ENCODE data around the gene GRID2.

The GRID2 gene

DNA sequence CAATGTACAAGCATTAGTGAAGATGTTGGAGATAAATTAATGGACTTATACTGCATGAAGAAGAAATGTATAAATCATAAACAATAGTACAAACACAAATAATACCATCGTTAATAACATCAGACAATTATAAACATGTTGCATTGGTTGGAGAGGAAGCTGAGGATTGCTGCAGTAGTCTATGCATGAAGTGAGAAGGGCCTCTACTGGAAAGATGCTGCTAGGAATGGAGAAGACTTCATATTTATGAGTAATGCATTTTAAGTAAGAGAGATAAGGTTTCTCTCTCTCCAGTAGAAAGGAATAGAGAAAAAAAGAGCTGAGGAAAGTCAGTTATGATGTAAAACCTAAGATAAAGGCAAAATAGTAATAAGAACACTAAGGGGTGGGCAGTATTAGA lies 247.8 kb downstream of the GRID2 start:
- H2AK5ac ChIP-seq (ENCODE audit: low read depth, low read length), result no peak overlapping the region
- no CpG with 5 or more reads among the region's 1 CpG for WGBS, 2 donors (ENCODE audit: extremely low coverage in 2 of 2, insufficient read length in 2 of 2, insufficient replicate concordance in 1 of 2)
- no peak overlapping the region for H3K4me3 ChIP-seq (ENCODE audit: low read length in 2 of 2)
- no peak overlapping the region for H3K14ac ChIP-seq (ENCODE audit: low read length)
- no peaks in the 10 kb centered on the region for H3K79me1 ChIP-seq (ENCODE audit: low read depth, low read length)
- H3K4ac ChIP-seq (ENCODE audit: low read length), result no peak overlapping the region
- H3K36me3 ChIP-seq (replicated peaks in 1 of 2; ENCODE audit: control insufficient read depth in 2 of 2, insufficient read depth in 2 of 2, low read length in 2 of 2), result no peaks in the 10 kb centered on the region
- no peak overlapping the region for H2BK12ac ChIP-seq (ENCODE audit: low read length)
- H3K18ac ChIP-seq (ENCODE audit: low read length), result no peak overlapping the region
- DNase-seq (ENCODE audit: low spot score), result no peak
- H3K27me3 ChIP-seq (ENCODE audit: control insufficient read depth in 3 of 3, insufficient read depth in 3 of 3, low read depth in 1 of 3, low read length in 3 of 3), result no peaks in the 10 kb centered on the region
- no peak overlapping the region for H4K91ac ChIP-seq (ENCODE audit: low read depth, low read length, poor library complexity)
- H3K23ac ChIP-seq (ENCODE audit: low read depth, low read length, poor library complexity), result no peak overlapping the region
- no peak overlapping the region for H4K8ac ChIP-seq (ENCODE audit: low read depth, low read length)
- no peaks in the 10 kb centered on the region for H3K4me1 ChIP-seq (ENCODE audit: control insufficient read depth in 2 of 2, insufficient read depth in 1 of 2, low read depth in 1 of 2, low read length in 2 of 2)
- no peak overlapping the region for H3K27ac ChIP-seq (replicated peaks; ENCODE audit: low read length)
- H3K9me3 ChIP-seq (replicated peaks in 1 of 2; ENCODE audit: control insufficient read depth in 2 of 2, insufficient read depth in 1 of 2, low read depth in 1 of 2, low read length in 2 of 2), result no peaks in the 10 kb centered on the region
- H2BK5ac ChIP-seq (ENCODE audit: low read length), result no peak overlapping the region
- H3K4me2 ChIP-seq (ENCODE audit: insufficient read depth, low read length, poor library complexity, severe bottlenecking), result no peak overlapping the region
- no peak overlapping the region for H2BK15ac ChIP-seq (ENCODE audit: low read length)
- H3K9ac ChIP-seq (ENCODE audit: low read depth, low read length, poor library complexity), result no peak overlapping the region
- H2AFZ ChIP-seq (ENCODE audit: low read length), result no peak overlapping the region
- no peak overlapping the region for H2BK120ac ChIP-seq (ENCODE audit: low read depth, low read length)

DNA sequence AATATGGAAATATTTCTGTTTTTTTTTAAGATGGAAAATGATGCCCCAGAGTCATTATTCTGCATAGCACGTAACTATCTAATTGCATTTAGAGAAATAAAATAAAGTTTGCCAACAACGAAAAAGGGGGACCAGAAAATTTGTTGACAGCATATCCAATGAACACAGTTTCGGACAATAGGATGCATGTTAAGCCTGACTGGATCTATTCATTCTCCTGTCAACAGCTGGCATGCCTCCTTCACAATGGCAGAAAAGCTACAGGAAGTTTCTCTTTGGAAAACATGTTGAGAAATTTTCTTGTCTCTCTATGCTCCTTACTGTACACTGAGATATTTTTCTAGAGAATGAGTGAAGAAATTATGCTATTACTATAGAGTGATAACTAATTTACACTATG lies 262.5 kb downstream of the GRID2 start:
- no peak overlapping the region for H3K4me3 ChIP-seq (ENCODE audit: low read length in 2 of 2)
- H2BK5ac ChIP-seq (ENCODE audit: low read length), result no peak overlapping the region
- H3K79me1 ChIP-seq (ENCODE audit: low read depth, low read length), result no peaks in the 10 kb centered on the region
- H3K14ac ChIP-seq (ENCODE audit: low read length), result no peak overlapping the region
- no peaks in the 10 kb centered on the region for H3K27me3 ChIP-seq (ENCODE audit: control insufficient read depth in 3 of 3, insufficient read depth in 3 of 3, low read depth in 1 of 3, low read length in 3 of 3)
- H4K8ac ChIP-seq (ENCODE audit: low read depth, low read length), result no peak overlapping the region
- no peak overlapping the region for H2BK120ac ChIP-seq (ENCODE audit: low read depth, low read length)
- H4K91ac ChIP-seq (ENCODE audit: low read depth, low read length, poor library complexity), result no peak overlapping the region
- H3K36me3 ChIP-seq (replicated peaks in 1 of 2; ENCODE audit: control insufficient read depth in 2 of 2, insufficient read depth in 2 of 2, low read length in 2 of 2), result no peaks in the 10 kb centered on the region
- no peak overlapping the region for H3K23ac ChIP-seq (ENCODE audit: low read depth, low read length, poor library complexity)
- H3K18ac ChIP-seq (ENCODE audit: low read length), result no peak overlapping the region
- H2BK15ac ChIP-seq (ENCODE audit: low read length), result no peak overlapping the region
- no peak overlapping the region for H2BK12ac ChIP-seq (ENCODE audit: low read length)
- H3K4me1 ChIP-seq (ENCODE audit: control insufficient read depth in 2 of 2, insufficient read depth in 1 of 2, low read depth in 1 of 2, low read length in 2 of 2), result peaks cover 0 to 6% of the 10 kb centered on the region in 2 donors
- WGBS, 2 donors (ENCODE audit: extremely low coverage in 2 of 2, insufficient read length in 2 of 2, insufficient replicate concordance in 1 of 2), result no CpG with 5 or more reads among the region's 3 CpGs
- H3K4ac ChIP-seq (ENCODE audit: low read length), result no peak overlapping the region
- peaks cover 0 to 3% of the 10 kb centered on the region in 2 donors for H3K9me3 ChIP-seq (replicated peaks in 1 of 2; ENCODE audit: control insufficient read depth in 2 of 2, insufficient read depth in 1 of 2, low read depth in 1 of 2, low read length in 2 of 2)
- H2AFZ ChIP-seq (ENCODE audit: low read length), result no peak overlapping the region
- no peak for DNase-seq (ENCODE audit: low spot score)
- H2AK5ac ChIP-seq (ENCODE audit: low read depth, low read length), result no peak overlapping the region
- H3K27ac ChIP-seq (replicated peaks; ENCODE audit: low read length), result no peak overlapping the region
- H3K9ac ChIP-seq (ENCODE audit: low read depth, low read length, poor library complexity), result no peak overlapping the region
- H3K4me2 ChIP-seq (ENCODE audit: insufficient read depth, low read length, poor library complexity, severe bottlenecking), result no peak overlapping the region

DNA sequence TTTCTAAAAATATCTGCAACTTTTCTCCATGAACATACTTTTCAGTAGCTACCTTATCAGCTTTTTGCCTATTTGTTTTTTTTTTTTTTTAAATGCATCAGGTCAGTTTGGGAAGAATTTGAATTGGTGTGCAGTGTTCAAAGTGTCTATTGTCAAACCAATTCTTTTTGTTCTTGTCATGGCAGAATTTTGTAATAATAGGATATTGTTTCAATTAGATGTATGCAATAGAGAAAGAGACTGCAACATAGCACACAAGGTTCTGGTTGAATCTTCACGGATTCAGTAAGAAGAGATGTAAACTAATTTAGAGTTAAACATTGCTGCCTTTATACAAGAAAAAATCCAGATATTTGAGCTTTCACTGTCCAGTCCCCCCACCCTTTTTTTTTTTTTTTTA lies 277.1 kb downstream of the GRID2 start:
- Histone ChIP-seq H4K8ac (ENCODE audit: low read depth, low read length) (no peak overlapping the region), H3K27ac (replicated peaks; ENCODE audit: low read length) (no peak overlapping the region), H3K4me3 (ENCODE audit: low read length in 2 of 2) (no peak overlapping the region), H3K4ac (ENCODE audit: low read length) (no peak overlapping the region), H2BK5ac (ENCODE audit: low read length) (no peak overlapping the region), H2AFZ (ENCODE audit: low read length) (no peak overlapping the region), H3K4me2 (ENCODE audit: insufficient read depth, low read length, poor library complexity, severe bottlenecking) (no peak overlapping the region), H2BK12ac (ENCODE audit: low read length) (no peak overlapping the region), H2BK120ac (ENCODE audit: low read depth, low read length) (no peak overlapping the region), H3K14ac (ENCODE audit: low read length) (no peak overlapping the region), H3K36me3 (replicated peaks in 1 of 2; ENCODE audit: control insufficient read depth in 2 of 2, insufficient read depth in 2 of 2, low read length in 2 of 2) (no peaks in the 10 kb centered on the region), H3K18ac (ENCODE audit: low read length) (no peak overlapping the region), H3K4me1 (ENCODE audit: control insufficient read depth in 2 of 2, insufficient read depth in 1 of 2, low read depth in 1 of 2, low read length in 2 of 2) (no peaks in the 10 kb centered on the region), H3K27me3 (ENCODE audit: control insufficient read depth in 3 of 3, insufficient read depth in 3 of 3, low read depth in 1 of 3, low read length in 3 of 3) (no peaks in the 10 kb centered on the region), H3K23ac (ENCODE audit: low read depth, low read length, poor library complexity) (no peak overlapping the region), H3K9ac (ENCODE audit: low read depth, low read length, poor library complexity) (no peak overlapping the region), H3K9me3 (replicated peaks in 1 of 2; ENCODE audit: control insufficient read depth in 2 of 2, insufficient read depth in 1 of 2, low read depth in 1 of 2, low read length in 2 of 2) (no peaks in the 10 kb centered on the region), H4K91ac (ENCODE audit: low read depth, low read length, poor library complexity) (no peak overlapping the region), H2AK5ac (ENCODE audit: low read depth, low read length) (no peak overlapping the region), H3K79me1 (ENCODE audit: low read depth, low read length) (peaks cover 2% of the 10 kb centered on the region), H2BK15ac (ENCODE audit: low read length) (no peak overlapping the region)
- no peak for DNase-seq (ENCODE audit: low spot score)
- no CpG with 5 or more reads among the region's 1 CpG for WGBS, 2 donors (ENCODE audit: extremely low coverage in 2 of 2, insufficient read length in 2 of 2, insufficient replicate concordance in 1 of 2)

DNA sequence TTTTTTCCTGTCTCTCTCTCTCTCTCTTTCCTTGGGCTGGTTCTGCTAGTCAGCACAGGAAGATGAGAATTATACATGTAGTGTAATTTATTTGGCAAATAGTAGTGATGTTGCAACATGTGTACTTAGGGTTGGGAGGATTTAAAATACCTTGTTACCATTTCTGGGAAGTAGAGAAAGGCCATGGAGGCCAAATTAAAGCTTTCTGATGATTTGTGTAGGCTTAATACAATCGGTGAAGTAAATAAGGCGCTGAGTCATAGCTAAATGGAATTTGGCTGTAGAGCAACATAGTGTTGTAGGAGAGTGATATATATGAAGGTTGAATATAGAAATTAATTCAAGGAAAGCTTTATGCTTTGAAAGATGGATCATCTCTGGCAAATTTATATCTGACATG lies 295.3 kb downstream of the GRID2 start:
- no peak overlapping the region for H3K23ac ChIP-seq (ENCODE audit: low read depth, low read length, poor library complexity)

More for the DNA sequence above, 295.3 kb downstream of the GRID2 start:
- Histone ChIP-seq H3K4me1 (ENCODE audit: control insufficient read depth in 2 of 2, insufficient read depth in 1 of 2, low read depth in 1 of 2, low read length in 2 of 2) (peaks cover 0 to 5% of the 10 kb centered on the region in 2 donors), H3K27ac (replicated peaks; ENCODE audit: low read length) (no peak overlapping the region), H3K4me3 (ENCODE audit: low read length in 2 of 2) (no peak overlapping the region), H3K9me3 (replicated peaks in 1 of 2; ENCODE audit: control insufficient read depth in 2 of 2, insufficient read depth in 1 of 2, low read depth in 1 of 2, low read length in 2 of 2) (no peaks in the 10 kb centered on the region), H4K8ac (ENCODE audit: low read depth, low read length) (no peak overlapping the region), H3K9ac (ENCODE audit: low read depth, low read length, poor library complexity) (no peak overlapping the region), H3K79me1 (ENCODE audit: low read depth, low read length) (no peaks in the 10 kb centered on the region), H4K91ac (ENCODE audit: low read depth, low read length, poor library complexity) (no peak overlapping the region), H2BK120ac (ENCODE audit: low read depth, low read length) (no peak overlapping the region), H3K4ac (ENCODE audit: low read length) (no peak overlapping the region), H2AFZ (ENCODE audit: low read length) (no peak overlapping the region), H2BK5ac (ENCODE audit: low read length) (no peak overlapping the region), H2AK5ac (ENCODE audit: low read depth, low read length) (no peak overlapping the region), H3K4me2 (ENCODE audit: insufficient read depth, low read length, poor library complexity, severe bottlenecking) (no peak overlapping the region), H2BK12ac (ENCODE audit: low read length) (no peak overlapping the region), H2BK15ac (ENCODE audit: low read length) (no peak overlapping the region), H3K36me3 (replicated peaks in 1 of 2; ENCODE audit: control insufficient read depth in 2 of 2, insufficient read depth in 2 of 2, low read length in 2 of 2) (no peaks in the 10 kb centered on the region), H3K14ac (ENCODE audit: low read length) (no peak overlapping the region), H3K18ac (ENCODE audit: low read length) (no peak overlapping the region), H3K27me3 (ENCODE audit: control insufficient read depth in 3 of 3, insufficient read depth in 3 of 3, low read depth in 1 of 3, low read length in 3 of 3) (no peaks in the 10 kb centered on the region)
- WGBS, 2 donors (ENCODE audit: extremely low coverage in 2 of 2, insufficient read length in 2 of 2, insufficient replicate concordance in 1 of 2), result no CpG with 5 or more reads among the region's 2 CpGs
- no peak for DNase-seq (ENCODE audit: low spot score)

Data from neuronal stem cell (in vitro differentiated cells).